Measurements from ENCODE around the gene GLCE. TPM values are rescaled to one million over a fixed set of nuclear protein-coding genes. Genes with fewer than 3 reads are reported as not detected.
A peak's percentile ranks its signal among the peaks of the same experiment; 100 is the strongest.

The GLCE gene
- total RNA-seq, 3 donors from 2014 or later (not counting 1 experiment from before 2014, with no cell fraction given), result 2.0 to 4.5 (median 3.4) TPM

GRCh38 chr15:69225355-69226022 lies 65.1 kb downstream of the GLCE start:
- no peak for ATAC-seq
- peaks cover 11% of the 10 kb centered on the region for H3K36me3 Mint-ChIP-seq
- no peaks in the 10 kb centered on the region for H3K27me3 ChIP-seq (ENCODE audit: control insufficient read depth, insufficient read depth, low read length)
- peak in 1 of 2 donors; percentile 9 for DNase-seq
- TF ChIP-seq CTCF (IDR thresholded peaks at IDR 0.05), result no peak
- no peaks in the 10 kb centered on the region for H3K27me3 Mint-ChIP-seq (ENCODE audit: low read depth in 2 of 2)
- no peak overlapping the region for H3K4me3 Mint-ChIP-seq
- H3K4me3 ChIP-seq (ENCODE audit: low read length), result no peak overlapping the region
- no peaks in the 10 kb centered on the region for H3K4me1 ChIP-seq (ENCODE audit: control insufficient read depth, insufficient read depth, low read length)
- H3K36me3 ChIP-seq (ENCODE audit: control insufficient read depth, insufficient read depth, low read length), result no peaks in the 10 kb centered on the region
- 100% methylated on average over 1 of the region's 2 CpGs for WGBS (ENCODE audit: insufficient coverage)
- no peaks in the 10 kb centered on the region for H3K9me3 ChIP-seq (ENCODE audit: control insufficient read depth, insufficient read depth, low read length)
- H3K27ac ChIP-seq (ENCODE audit: low read length), result no peak overlapping the region
- intact Hi-C loops (cut with micrococcal nuclease), result no loop called here
- no peaks in the 10 kb centered on the region for H3K4me1 Mint-ChIP-seq
- peaks cover 0 to 4% of the 10 kb centered on the region in 2 donors for H3K9me3 Mint-ChIP-seq
- no peak overlapping the region for H3K27ac Mint-ChIP-seq

- no peaks in the 10 kb centered on the region for H3K9me3 ChIP-seq (ENCODE audit: control insufficient read depth, insufficient read depth, low read length)
- WGBS (ENCODE audit: insufficient coverage), result no CpG with 5 or more reads among the region's 3 CpGs
- no peaks in the 10 kb centered on the region for H3K27me3 ChIP-seq (ENCODE audit: control insufficient read depth, insufficient read depth, low read length)
- ATAC-seq (no peak), DNase-seq (no peak)
- no peaks in the 10 kb centered on the region for H3K36me3 ChIP-seq (ENCODE audit: control insufficient read depth, insufficient read depth, low read length)
- peaks cover 0 to 4% of the 10 kb centered on the region in 2 donors for H3K9me3 Mint-ChIP-seq
- intact Hi-C loops (cut with micrococcal nuclease), result no loop called here
- no peaks in the 10 kb centered on the region for H3K4me1 ChIP-seq (ENCODE audit: control insufficient read depth, insufficient read depth, low read length)
- H3K27ac Mint-ChIP-seq, result no peak overlapping the region
- H3K27ac ChIP-seq (ENCODE audit: low read length), result no peak overlapping the region
- H3K4me3 Mint-ChIP-seq, result no peak overlapping the region
- TF ChIP-seq CTCF (IDR thresholded peaks at IDR 0.05), result no peak
- H3K4me3 ChIP-seq (ENCODE audit: low read length), result no peak overlapping the region
- no peaks in the 10 kb centered on the region for H3K27me3 Mint-ChIP-seq (ENCODE audit: low read depth in 2 of 2)
- peaks cover 11% of the 10 kb centered on the region for H3K36me3 Mint-ChIP-seq
- no peaks in the 10 kb centered on the region for H3K4me1 Mint-ChIP-seq
Observed at GRCh38 chr15:69226023-69226355, 65.6 kb downstream of the GLCE start.

GRCh38 chr15:69232144-69232543 lies 71.7 kb downstream of the GLCE start:
- WGBS (ENCODE audit: insufficient coverage), result 88% methylated on average over 4 of the region's 4 CpGs
- ATAC-seq (no peak), DNase-seq (no peak)
- Histone ChIP-seq H3K27me3 (ENCODE audit: control insufficient read depth, insufficient read depth, low read length) (no peaks in the 10 kb centered on the region), H3K27ac (ENCODE audit: low read length) (no peak overlapping the region), H3K4me1 (ENCODE audit: control insufficient read depth, insufficient read depth, low read length) (no peaks in the 10 kb centered on the region), H3K4me3 (ENCODE audit: low read length) (no peak overlapping the region), H3K9me3 (ENCODE audit: control insufficient read depth, insufficient read depth, low read length) (no peaks in the 10 kb centered on the region), H3K36me3 (ENCODE audit: control insufficient read depth, insufficient read depth, low read length) (no peaks in the 10 kb centered on the region)
- Mint-ChIP-seq H3K9me3 (no peaks in the 10 kb centered on the region), H3K27me3 (ENCODE audit: low read depth in 2 of 2) (no peaks in the 10 kb centered on the region), H3K4me3 (no peak overlapping the region), H3K36me3 (no peaks in the 10 kb centered on the region), H3K4me1 (no peaks in the 10 kb centered on the region), H3K27ac (no peak overlapping the region)
- TF ChIP-seq CTCF (IDR thresholded peaks at IDR 0.05), result no peak
- intact Hi-C loops (cut with micrococcal nuclease), result no loop called here

GRCh38 chr15:69232765-69233164 lies 72.3 kb downstream of the GLCE start:
- Mint-ChIP-seq H3K36me3 (no peaks in the 10 kb centered on the region), H3K27me3 (ENCODE audit: low read depth in 2 of 2) (no peaks in the 10 kb centered on the region), H3K27ac (no peak overlapping the region), H3K4me1 (no peaks in the 10 kb centered on the region), H3K9me3 (no peaks in the 10 kb centered on the region), H3K4me3 (no peak overlapping the region)
- no peak for TF ChIP-seq CTCF (IDR thresholded peaks at IDR 0.05)
- H3K27me3 ChIP-seq (ENCODE audit: control insufficient read depth, insufficient read depth, low read length), result no peaks in the 10 kb centered on the region
- intact Hi-C loops (cut with micrococcal nuclease), result no loop called here
- ATAC-seq (no peak), DNase-seq (no peak)
- no peaks in the 10 kb centered on the region for H3K36me3 ChIP-seq (ENCODE audit: control insufficient read depth, insufficient read depth, low read length)
- H3K27ac ChIP-seq (ENCODE audit: low read length), result no peak overlapping the region
- 100% methylated on average over 1 of the region's 1 CpG for WGBS (ENCODE audit: insufficient coverage)
- no peaks in the 10 kb centered on the region for H3K4me1 ChIP-seq (ENCODE audit: control insufficient read depth, insufficient read depth, low read length)
- no peak overlapping the region for H3K4me3 ChIP-seq (ENCODE audit: low read length)
- H3K9me3 ChIP-seq (ENCODE audit: control insufficient read depth, insufficient read depth, low read length), result no peaks in the 10 kb centered on the region

Data from natural killer cell (primary cell).